DOHH2 (cell line): Measurements from ENCODE around the gene AFG3L2.

Experiments used
- EZH2phosphoT487 ChIP-seq: fragments of 200-600 bp; sonication (generic); IDR thresholded peaks from 2 replicates; pipeline ENCODE4 v1.6.1; 2017; ENCODE audit warnings: borderline replicate concordance, mild to moderate bottlenecking, antibody characterized with exemption, low read length, moderate library complexity, mixed read lengths
- TF ChIP-seq, protein P1 (sequence below): fragments of 200-600 bp; sonication (generic); IDR thresholded peaks from one replicate; pipeline ENCODE4 v1.5.1; 2014; ENCODE audit warnings: antibody characterized with exemption, mild to moderate bottlenecking, low read depth, low read length; ENCODE audit not compliant: poor library complexity, severe bottlenecking

DNA sequence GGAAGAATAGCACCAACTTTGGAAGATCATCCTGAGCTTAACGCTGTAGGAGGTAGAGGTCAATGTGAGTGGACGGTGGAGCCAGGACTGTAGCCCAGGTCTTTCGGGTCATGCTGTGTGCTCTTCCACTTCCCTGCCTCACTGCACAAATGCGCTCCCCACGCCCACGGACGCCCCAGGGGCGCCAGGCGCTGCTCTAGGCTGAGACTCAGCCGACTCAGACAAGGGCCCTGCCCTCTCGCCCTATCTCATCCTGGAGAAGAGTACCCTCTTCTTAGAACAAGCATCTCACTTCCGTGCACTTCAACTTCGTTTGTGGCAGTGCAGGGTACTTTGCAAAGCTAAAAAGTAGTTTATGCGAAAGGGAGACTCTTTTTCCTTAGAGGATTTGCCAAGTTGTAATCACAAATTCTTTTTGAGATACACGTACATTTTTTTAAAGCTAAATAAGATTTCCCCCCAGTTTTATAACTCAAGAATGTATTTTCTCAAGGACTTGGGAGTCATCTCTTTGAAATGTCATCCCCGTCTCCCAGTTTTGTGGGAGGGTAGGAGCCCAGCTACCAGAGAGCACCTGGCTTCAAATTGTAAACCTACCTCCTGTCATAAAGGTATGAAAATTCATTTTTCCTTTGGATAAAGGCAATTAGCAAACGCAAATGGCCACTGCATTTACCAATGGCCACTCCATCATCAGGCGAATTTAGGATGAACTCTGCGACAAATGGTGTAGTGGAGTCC lies 29.5 kb upstream of the AFG3L2 start:
- TF ChIP-seq, protein P1, sequence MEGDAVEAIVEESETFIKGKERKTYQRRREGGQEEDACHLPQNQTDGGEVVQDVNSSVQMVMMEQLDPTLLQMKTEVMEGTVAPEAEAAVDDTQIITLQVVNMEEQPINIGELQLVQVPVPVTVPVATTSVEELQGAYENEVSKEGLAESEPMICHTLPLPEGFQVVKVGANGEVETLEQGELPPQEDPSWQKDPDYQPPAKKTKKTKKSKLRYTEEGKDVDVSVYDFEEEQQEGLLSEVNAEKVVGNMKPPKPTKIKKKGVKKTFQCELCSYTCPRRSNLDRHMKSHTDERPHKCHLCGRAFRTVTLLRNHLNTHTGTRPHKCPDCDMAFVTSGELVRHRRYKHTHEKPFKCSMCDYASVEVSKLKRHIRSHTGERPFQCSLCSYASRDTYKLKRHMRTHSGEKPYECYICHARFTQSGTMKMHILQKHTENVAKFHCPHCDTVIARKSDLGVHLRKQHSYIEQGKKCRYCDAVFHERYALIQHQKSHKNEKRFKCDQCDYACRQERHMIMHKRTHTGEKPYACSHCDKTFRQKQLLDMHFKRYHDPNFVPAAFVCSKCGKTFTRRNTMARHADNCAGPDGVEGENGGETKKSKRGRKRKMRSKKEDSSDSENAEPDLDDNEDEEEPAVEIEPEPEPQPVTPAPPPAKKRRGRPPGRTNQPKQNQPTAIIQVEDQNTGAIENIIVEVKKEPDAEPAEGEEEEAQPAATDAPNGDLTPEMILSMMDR: no peak
- no peak; the same call in 1 of the 2 replicates for TF ChIP-seq EZH2phosphoT487
